HG02610 (cell line): Measurements from ENCODE around the gene CREB3L2.

Source experiments
- ATAC-seq: cut with Tn5 transposase; IDR thresholded peaks from one replicate; pipeline ENCODE4 v1.9.1; 2021; ENCODE audit warnings: mild to moderate bottlenecking, moderate library complexity; ENCODE audit not compliant: unreplicated experiment

Gene CREB3L2

DNA sequence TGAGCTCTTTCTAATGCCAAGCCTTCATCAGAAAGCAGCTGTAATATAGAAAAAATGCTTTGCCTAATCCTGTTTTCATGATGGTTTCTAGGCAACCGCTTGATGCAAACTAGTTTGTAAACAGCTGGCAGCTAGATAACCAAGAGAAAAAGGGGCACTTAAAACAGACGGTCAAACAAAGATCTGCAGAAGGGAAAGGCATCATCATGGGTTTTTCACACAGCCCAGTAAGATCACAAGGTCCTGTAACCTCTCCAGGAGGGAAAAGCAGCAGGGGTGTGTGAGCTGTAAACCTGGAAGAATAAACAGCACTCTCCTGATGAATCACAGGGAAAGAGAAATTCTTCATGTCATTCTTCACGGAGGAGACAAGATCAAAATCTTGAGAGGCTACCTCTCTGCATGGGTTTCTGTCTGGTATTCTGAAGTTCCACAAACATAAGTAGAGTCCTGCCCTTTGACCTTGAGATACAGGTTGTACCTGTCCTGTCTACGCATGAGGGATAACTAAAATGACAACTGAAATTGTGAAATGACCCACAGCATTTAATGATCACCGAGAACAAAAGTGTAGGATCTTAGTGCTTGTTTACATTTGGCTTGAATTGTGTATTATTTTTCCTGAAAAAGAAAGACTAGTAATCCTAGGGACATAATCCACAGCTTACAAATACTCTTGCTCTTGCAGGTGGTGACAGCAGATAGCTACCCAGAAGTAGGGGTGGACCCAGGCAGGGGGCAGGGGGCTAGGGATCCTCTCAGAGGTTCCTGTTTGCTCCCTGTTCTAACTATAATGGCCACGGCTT lies 48.0 kb downstream of the CREB3L2 start:
- ATAC-seq: peak; percentile 43

- no peak for ATAC-seq
Measured at GRCh38 chr7:137953043-137953664, 48.7 kb downstream of the CREB3L2 start.

DNA sequence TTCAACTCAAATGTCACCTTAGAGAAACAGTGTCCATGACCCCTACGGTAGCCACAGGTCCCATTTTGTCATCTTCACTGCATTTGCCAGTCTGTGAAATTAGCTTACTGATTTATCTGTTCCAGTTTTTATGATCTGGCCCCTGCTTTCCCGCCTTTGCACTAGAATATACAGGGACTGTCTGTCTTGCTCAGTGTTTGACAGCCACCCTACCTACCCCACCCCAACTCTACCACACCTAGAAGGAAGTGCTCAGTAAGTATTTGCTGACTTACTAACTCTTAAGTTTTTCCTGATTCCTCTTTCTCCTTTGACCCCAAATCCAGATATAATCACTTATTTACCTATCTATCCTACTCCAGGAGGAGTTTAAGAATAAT lies 49.5 kb downstream of the CREB3L2 start:
- ATAC-seq: no peak

GRCh38 chr7:137951700-137952425 lies 50.0 kb downstream of the CREB3L2 start:
- no peak for ATAC-seq

- ATAC-seq: no peak
Measured at GRCh38 chr7:137950967-137951366, 50.9 kb downstream of the CREB3L2 start.

DNA sequence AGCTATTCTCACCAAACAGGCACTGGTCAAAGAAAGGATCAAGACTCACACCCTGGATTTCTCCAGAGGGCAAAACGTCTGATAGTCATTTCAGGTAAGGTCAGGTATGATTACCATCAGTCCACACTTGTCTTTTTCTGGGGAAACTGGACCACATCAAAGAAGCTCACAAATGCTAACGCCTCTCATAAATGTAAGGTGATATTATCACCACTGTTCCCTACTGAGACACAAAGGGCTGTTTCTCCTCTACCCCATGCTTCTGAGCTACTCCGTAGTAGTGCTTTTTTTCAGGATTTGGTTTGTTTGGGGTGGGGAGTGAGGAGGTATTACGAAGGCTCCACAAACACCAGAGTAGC lies 51.6 kb downstream of the CREB3L2 start:
- ATAC-seq: no peak

GRCh38 chr7:137949416-137950262 lies 52.2 kb downstream of the CREB3L2 start:
- ATAC-seq: no peak

- ATAC-seq: no peak
Measured at GRCh38 chr7:137948845-137949330, 53.0 kb downstream of the CREB3L2 start.

DNA sequence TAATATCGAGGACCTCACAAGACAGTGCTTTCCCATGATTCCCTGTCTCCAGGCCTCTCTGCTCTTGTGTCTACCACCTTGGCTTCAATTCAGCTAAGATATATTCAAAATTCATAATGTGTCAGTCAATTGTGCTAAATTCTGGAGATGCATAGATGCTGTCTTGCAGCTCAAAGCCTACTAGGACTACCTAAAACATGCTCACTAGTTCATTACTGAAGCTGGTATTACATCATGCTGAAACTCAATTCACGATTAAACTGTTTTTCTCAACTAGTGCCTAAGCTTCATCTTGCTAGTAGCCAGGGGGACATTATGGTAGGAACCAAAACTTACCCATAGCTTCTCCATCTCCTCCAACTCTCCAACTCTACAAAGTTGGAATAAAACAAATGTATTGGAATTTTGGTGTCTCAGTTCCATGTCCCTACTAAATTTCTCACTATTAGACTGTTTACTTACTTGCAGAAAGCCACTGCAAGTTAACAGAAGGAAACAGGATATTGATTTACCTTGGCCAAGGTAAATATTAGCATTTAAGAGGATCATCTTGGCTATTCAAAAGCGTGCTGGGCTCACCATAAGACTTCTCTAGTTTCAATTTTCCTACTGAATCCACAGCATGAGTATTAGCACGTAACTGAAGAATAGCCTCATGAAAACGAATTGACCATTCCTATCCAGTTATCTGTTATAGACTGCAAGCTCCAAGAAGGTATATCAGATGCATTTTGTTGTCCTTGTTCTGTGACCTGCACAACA lies 53.6 kb downstream of the CREB3L2 start:
- no peak for ATAC-seq

- ATAC-seq: no peak
Measured at GRCh38 chr7:137947046-137947445, 54.8 kb downstream of the CREB3L2 start.

- no peak for ATAC-seq
Measured at GRCh38 chr7:137946011-137946410, 55.9 kb downstream of the CREB3L2 start.

DNA sequence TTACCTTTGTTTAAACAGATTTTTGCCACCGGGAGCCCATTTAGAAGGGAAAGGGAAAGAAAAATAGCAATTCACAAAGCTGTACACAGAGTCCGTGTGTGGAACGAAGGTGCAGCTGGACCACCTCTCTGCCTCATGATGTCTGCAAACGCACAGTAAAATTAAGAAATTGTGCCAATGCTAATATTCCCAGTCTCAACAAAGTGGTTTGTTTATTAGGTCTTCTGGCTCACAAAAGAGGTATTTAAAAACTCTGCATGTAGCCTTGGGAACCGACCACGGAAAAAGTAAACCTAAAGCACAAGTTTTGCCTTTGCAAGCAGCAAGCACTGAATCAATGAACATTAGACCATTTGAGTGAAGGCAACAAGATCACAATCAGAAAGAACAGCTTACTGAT lies 57.7 kb downstream of the CREB3L2 start:
- no peak for ATAC-seq

DNA sequence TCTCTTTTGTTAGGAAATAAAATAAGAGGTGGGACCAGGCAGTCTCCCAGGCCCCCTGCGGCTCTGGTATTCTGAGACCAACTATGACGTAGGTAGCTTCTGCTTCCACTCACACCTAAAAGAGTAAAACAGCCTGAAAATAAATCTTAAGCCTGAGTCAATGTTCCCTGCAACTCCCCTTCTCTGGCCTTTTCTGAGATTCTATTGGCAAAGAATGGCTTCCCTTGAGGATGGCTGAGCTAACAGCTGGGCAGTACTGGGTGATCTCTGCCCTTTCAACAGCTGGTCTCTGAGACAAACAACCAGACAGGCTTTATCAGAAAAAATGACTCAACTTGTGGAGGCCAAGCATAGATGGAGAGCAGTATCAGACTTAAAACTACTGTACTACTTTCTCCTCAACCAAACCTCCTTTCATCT lies 58.7 kb downstream of the CREB3L2 start:
- ATAC-seq: no peak

- ATAC-seq: no peak
Measured at GRCh38 chr7:137942484-137943115, 59.3 kb downstream of the CREB3L2 start.

- no peak for ATAC-seq
Measured at GRCh38 chr7:137940656-137941518, 61.0 kb downstream of the CREB3L2 start.

DNA sequence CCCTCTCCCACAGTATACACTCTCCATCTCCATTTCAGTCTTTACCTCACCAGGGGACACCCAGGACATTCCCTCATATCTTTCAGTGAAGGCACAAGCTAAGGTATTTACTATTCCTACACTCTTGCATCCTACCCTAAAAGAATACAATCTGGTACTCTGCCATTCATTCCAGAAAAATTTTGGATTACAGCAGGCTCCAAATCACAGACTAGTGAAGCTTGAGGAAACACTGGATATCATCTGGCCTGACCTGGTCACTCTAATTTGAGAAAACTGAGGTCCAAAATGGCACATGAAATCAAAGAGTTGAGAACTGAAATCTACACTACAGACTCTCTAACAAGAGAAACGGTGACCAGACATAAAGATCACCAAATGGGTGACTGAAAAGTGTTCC lies 61.7 kb downstream of the CREB3L2 start:
- no peak for ATAC-seq

DNA sequence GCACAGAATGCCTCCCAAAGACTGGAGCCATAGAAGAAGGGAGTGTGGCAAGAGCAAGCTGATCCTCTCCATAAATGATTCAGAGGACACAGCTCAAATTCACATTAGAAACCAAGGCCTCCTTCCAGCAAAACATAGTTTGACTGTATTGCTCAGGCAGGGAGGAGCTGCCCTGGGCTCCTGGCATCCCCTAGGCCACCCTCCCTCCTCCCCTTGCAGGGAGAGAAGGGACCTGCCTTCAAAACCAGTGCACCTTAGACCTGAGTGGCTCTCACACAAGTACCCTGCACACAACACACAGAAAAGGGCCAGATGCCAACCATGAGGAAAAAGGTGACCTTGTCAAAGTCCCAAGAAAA lies 64.7 kb downstream of the CREB3L2 start:
- ATAC-seq: no peak

- ATAC-seq: no peak
Measured at GRCh38 chr7:137936509-137937201, 65.2 kb downstream of the CREB3L2 start.
